Measurements from ENCODE around the gene ITPR1.

ITPR1 gene

GRCh38 chr3:4805662-4806061 is 312.5 kb downstream of the ITPR1 start:
- H3K18ac ChIP-seq (ENCODE audit: low read depth in 1 of 2, low read length in 2 of 2) = no peak overlapping the region
- no peak overlapping the region for H2AK5ac ChIP-seq (ENCODE audit: low read length, severe bottlenecking)

GRCh38 chr3:4806535-4807108 is 313.5 kb downstream of the ITPR1 start:
- Histone ChIP-seq H2BK15ac (ENCODE audit: low read depth, poor library complexity, severe bottlenecking) (no peak overlapping the region), H2BK120ac (ENCODE audit: low read depth, low read length) (no peak overlapping the region), H2AFZ (ENCODE audit: low read depth, low read length) (no peak overlapping the region), H3K36me3 (ENCODE audit: control insufficient read depth in 1 of 2, insufficient read depth in 2 of 2, low read depth in 1 of 2, low read length in 2 of 2) (no peaks in the 10 kb centered on the region), H3K9ac (ENCODE audit: low read length) (no peak overlapping the region), H3K4me3 (ENCODE audit: insufficient read depth in 1 of 2, low read depth in 1 of 2, low read length in 2 of 2) (no peak overlapping the region), H4K91ac (ENCODE audit: low read length) (no peak overlapping the region), H4K8ac (ENCODE audit: low read length) (no peak overlapping the region), H3K27ac (ENCODE audit: low read length, poor library complexity, severe bottlenecking) (no peak overlapping the region), H2AK5ac (ENCODE audit: low read length, severe bottlenecking) (no peak overlapping the region), H3K4me2 (ENCODE audit: low read length, poor library complexity, severe bottlenecking) (no peak overlapping the region), H3K27me3 (ENCODE audit: control insufficient read depth in 1 of 2, insufficient read depth in 1 of 2, low read length in 2 of 2) (no peaks in the 10 kb centered on the region), H2BK5ac (ENCODE audit: low read depth, low read length, poor library complexity, severe bottlenecking) (no peak overlapping the region), H3K79me1 (replicated peaks; ENCODE audit: low read length, poor library complexity, severe bottlenecking) (no peaks in the 10 kb centered on the region), H3K9me3 (ENCODE audit: control insufficient read depth, low read length) (no peaks in the 10 kb centered on the region), H2BK12ac (ENCODE audit: low read length in 2 of 2) (no peak overlapping the region), H3K4ac (ENCODE audit: low read depth in 1 of 2, low read length in 2 of 2) (no peak overlapping the region), H3K23ac (ENCODE audit: low read length in 2 of 2) (no peak overlapping the region), H3K14ac (ENCODE audit: low read length in 2 of 2) (no peak overlapping the region), H3K4me1 (ENCODE audit: control insufficient read depth, insufficient read depth, low read depth, low read length) (no peaks in the 10 kb centered on the region), H3K18ac (ENCODE audit: low read depth in 1 of 2, low read length in 2 of 2) (no peak overlapping the region)
- WGBS = 98% methylated on average over 5 of the region's 6 CpGs
- no peak for DNase-seq

More at GRCh38 chr3:4805662-4806061, 312.5 kb downstream of the ITPR1 start:
- WGBS = 95% methylated on average over 6 of the region's 7 CpGs
- H3K27me3 ChIP-seq (ENCODE audit: control insufficient read depth in 1 of 2, insufficient read depth in 1 of 2, low read length in 2 of 2) = no peaks in the 10 kb centered on the region
- H2BK15ac ChIP-seq (ENCODE audit: low read depth, poor library complexity, severe bottlenecking) = no peak overlapping the region
- H4K8ac ChIP-seq (ENCODE audit: low read length) = no peak overlapping the region
- no peak overlapping the region for H3K4me2 ChIP-seq (ENCODE audit: low read length, poor library complexity, severe bottlenecking)
- H2AFZ ChIP-seq (ENCODE audit: low read depth, low read length) = no peak overlapping the region
- no peak overlapping the region for H3K4ac ChIP-seq (ENCODE audit: low read depth in 1 of 2, low read length in 2 of 2)
- H3K36me3 ChIP-seq (ENCODE audit: control insufficient read depth in 1 of 2, insufficient read depth in 2 of 2, low read depth in 1 of 2, low read length in 2 of 2) = no peaks in the 10 kb centered on the region
- DNase-seq = no peak
- no peaks in the 10 kb centered on the region for H3K9me3 ChIP-seq (ENCODE audit: control insufficient read depth, low read length)
- no peak overlapping the region for H3K27ac ChIP-seq (ENCODE audit: low read length, poor library complexity, severe bottlenecking)
- H2BK5ac ChIP-seq (ENCODE audit: low read depth, low read length, poor library complexity, severe bottlenecking) = no peak overlapping the region
- H4K91ac ChIP-seq (ENCODE audit: low read length) = no peak overlapping the region
- no peak overlapping the region for H3K14ac ChIP-seq (ENCODE audit: low read length in 2 of 2)
- H3K79me1 ChIP-seq (replicated peaks; ENCODE audit: low read length, poor library complexity, severe bottlenecking) = no peaks in the 10 kb centered on the region
- no peak overlapping the region for H3K4me3 ChIP-seq (ENCODE audit: insufficient read depth in 1 of 2, low read depth in 1 of 2, low read length in 2 of 2)
- H3K4me1 ChIP-seq (ENCODE audit: control insufficient read depth, insufficient read depth, low read depth, low read length) = no peaks in the 10 kb centered on the region
- no peak overlapping the region for H3K23ac ChIP-seq (ENCODE audit: low read length in 2 of 2)
- H2BK12ac ChIP-seq (ENCODE audit: low read length in 2 of 2) = no peak overlapping the region
- no peak overlapping the region for H2BK120ac ChIP-seq (ENCODE audit: low read depth, low read length)
- no peak overlapping the region for H3K9ac ChIP-seq (ENCODE audit: low read length)

- Histone ChIP-seq H3K9ac (ENCODE audit: low read length) (no peak overlapping the region), H3K27ac (ENCODE audit: low read length, poor library complexity, severe bottlenecking) (no peak overlapping the region), H3K4ac (ENCODE audit: low read depth in 1 of 2, low read length in 2 of 2) (no peak overlapping the region), H3K23ac (ENCODE audit: low read length in 2 of 2) (no peak overlapping the region), H2AK5ac (ENCODE audit: low read length, severe bottlenecking) (no peak overlapping the region), H3K79me1 (replicated peaks; ENCODE audit: low read length, poor library complexity, severe bottlenecking) (no peaks in the 10 kb centered on the region), H2BK15ac (ENCODE audit: low read depth, poor library complexity, severe bottlenecking) (no peak overlapping the region), H3K14ac (ENCODE audit: low read length in 2 of 2) (no peak overlapping the region), H2BK12ac (ENCODE audit: low read length in 2 of 2) (no peak overlapping the region), H3K27me3 (ENCODE audit: control insufficient read depth in 1 of 2, insufficient read depth in 1 of 2, low read length in 2 of 2) (no peaks in the 10 kb centered on the region), H2AFZ (ENCODE audit: low read depth, low read length) (no peak overlapping the region), H2BK5ac (ENCODE audit: low read depth, low read length, poor library complexity, severe bottlenecking) (no peak overlapping the region), H3K4me3 (ENCODE audit: insufficient read depth in 1 of 2, low read depth in 1 of 2, low read length in 2 of 2) (no peak overlapping the region), H4K8ac (ENCODE audit: low read length) (no peak overlapping the region), H3K9me3 (ENCODE audit: control insufficient read depth, low read length) (no peaks in the 10 kb centered on the region), H3K36me3 (ENCODE audit: control insufficient read depth in 1 of 2, insufficient read depth in 2 of 2, low read depth in 1 of 2, low read length in 2 of 2) (no peaks in the 10 kb centered on the region), H3K4me1 (ENCODE audit: control insufficient read depth, insufficient read depth, low read depth, low read length) (no peaks in the 10 kb centered on the region), H4K91ac (ENCODE audit: low read length) (no peak overlapping the region), H2BK120ac (ENCODE audit: low read depth, low read length) (no peak overlapping the region), H3K4me2 (ENCODE audit: low read length, poor library complexity, severe bottlenecking) (no peak overlapping the region), H3K18ac (ENCODE audit: low read depth in 1 of 2, low read length in 2 of 2) (no peak overlapping the region)
- 96% methylated on average over 9 of the region's 13 CpGs for WGBS
- DNase-seq = no peak
Measured at GRCh38 chr3:4807381-4808280, 314.5 kb downstream of the ITPR1 start.

- Histone ChIP-seq H3K4me3 (ENCODE audit: insufficient read depth in 1 of 2, low read depth in 1 of 2, low read length in 2 of 2) (no peak overlapping the region), H3K36me3 (ENCODE audit: control insufficient read depth in 1 of 2, insufficient read depth in 2 of 2, low read depth in 1 of 2, low read length in 2 of 2) (no peaks in the 10 kb centered on the region), H2AFZ (ENCODE audit: low read depth, low read length) (no peak overlapping the region), H2BK15ac (ENCODE audit: low read depth, poor library complexity, severe bottlenecking) (peak overlapping the region; percentile 8), H4K91ac (ENCODE audit: low read length) (no peak overlapping the region), H3K18ac (ENCODE audit: low read depth in 1 of 2, low read length in 2 of 2) (no peak overlapping the region), H3K9ac (ENCODE audit: low read length) (no peak overlapping the region), H3K4ac (ENCODE audit: low read depth in 1 of 2, low read length in 2 of 2) (no peak overlapping the region), H2BK120ac (ENCODE audit: low read depth, low read length) (no peak overlapping the region), H4K8ac (ENCODE audit: low read length) (no peak overlapping the region), H3K27ac (ENCODE audit: low read length, poor library complexity, severe bottlenecking) (no peak overlapping the region), H3K4me2 (ENCODE audit: low read length, poor library complexity, severe bottlenecking) (no peak overlapping the region), H2BK12ac (ENCODE audit: low read length in 2 of 2) (no peak overlapping the region), H3K79me1 (replicated peaks; ENCODE audit: low read length, poor library complexity, severe bottlenecking) (no peaks in the 10 kb centered on the region), H2AK5ac (ENCODE audit: low read length, severe bottlenecking) (no peak overlapping the region), H3K14ac (ENCODE audit: low read length in 2 of 2) (no peak overlapping the region), H2BK5ac (ENCODE audit: low read depth, low read length, poor library complexity, severe bottlenecking) (no peak overlapping the region), H3K27me3 (ENCODE audit: control insufficient read depth in 1 of 2, insufficient read depth in 1 of 2, low read length in 2 of 2) (no peaks in the 10 kb centered on the region), H3K23ac (ENCODE audit: low read length in 2 of 2) (no peak overlapping the region), H3K4me1 (ENCODE audit: control insufficient read depth, insufficient read depth, low read depth, low read length) (no peaks in the 10 kb centered on the region), H3K9me3 (ENCODE audit: control insufficient read depth, low read length) (no peaks in the 10 kb centered on the region)
- WGBS = 87% methylated on average over 3 of the region's 4 CpGs
- DNase-seq = no peak
Measured at GRCh38 chr3:4808637-4809036, 315.5 kb downstream of the ITPR1 start.

Measured in mesenchymal stem cell (in vitro differentiated cells and primary cell).